Measurements from ENCODE around the gene TTLL5. TPM values are rescaled to one million over a fixed set of nuclear protein-coding genes. Genes with fewer than 3 reads are reported as not detected.

Gene TTLL5
- total and polyA plus RNA-seq, 3 experiments from 2014 or later = 12.5 to 35.1 (median 33.7) TPM

DNA sequence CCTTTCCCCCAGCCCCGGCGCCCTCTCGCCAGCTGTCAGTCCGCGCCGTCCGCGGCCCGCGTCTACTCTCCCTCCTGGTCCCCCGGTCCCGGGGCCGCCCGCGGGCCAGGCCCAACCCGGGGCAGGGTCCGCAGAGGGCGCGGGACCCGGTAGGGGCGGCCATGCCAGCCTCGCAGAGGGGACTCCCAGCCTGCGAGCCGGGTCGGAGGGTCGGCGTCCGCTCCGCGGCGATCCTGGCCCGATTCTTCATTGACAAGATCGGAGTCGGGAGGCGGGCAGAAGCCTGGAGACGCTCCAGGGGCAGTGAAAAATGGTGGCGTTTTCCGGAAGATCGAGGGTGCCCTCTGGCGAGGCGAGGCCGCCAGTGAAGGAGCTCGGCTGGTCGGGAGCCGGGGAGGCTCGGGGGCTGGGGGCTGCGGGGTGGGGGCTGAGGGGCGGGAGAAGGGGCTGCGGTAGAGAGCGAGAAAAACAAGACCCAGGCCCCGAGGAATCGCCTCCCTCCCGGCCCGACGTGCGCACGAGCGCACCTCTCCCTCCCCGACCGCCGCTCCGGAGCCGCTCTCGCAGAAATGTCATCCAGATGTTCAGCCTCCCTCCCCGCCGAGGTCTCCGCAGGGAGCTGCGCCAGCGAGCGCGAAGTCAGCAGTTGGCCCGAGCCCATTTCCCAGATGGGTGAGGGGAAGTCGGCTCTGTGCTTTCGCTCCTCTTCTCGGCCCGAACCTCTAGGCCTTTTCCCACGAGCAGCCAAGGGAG is 321.4 kb downstream of the TTLL5 start:
- peak; percentile 66 to 85 (median 75) for DNase-seq
- peak overlapping the region; percentile 65 for H3K27ac ChIP-seq (ENCODE audit: low read depth, low read length)
- Mint-ChIP-seq H3K9me3 (no peaks in the 10 kb centered on the region), H3K4me3 (peak overlapping the region; percentile 83 to 95 (median 86)), H3K27ac (peak overlapping the region; percentile 77 to 97 (median 87)), H3K27me3 (peaks cover 0 to 5% of the 10 kb centered on the region in 2 donors), H3K36me3 (peaks cover 0 to 2% (median 0%) of the 10 kb centered on the region in 3 donors), H3K4me1 (peaks cover 42 to 67% (median 55%) of the 10 kb centered on the region in 3 donors)
- CTCF ChIA-PET = interaction anchor here (0.6 to 6.6 kb wide), 26 partner anchors 10 to 409 kb away, joined by 3 to 81 read pairs (median 3); partner anchors contain the start of gene TTLL5
- H3K4me1 ChIP-seq (ENCODE audit: insufficient read depth, low read length) = peaks cover 26% of the 10 kb centered on the region
- no peaks in the 10 kb centered on the region for H3K36me3 ChIP-seq (ENCODE audit: insufficient read depth, low read length)
- no peaks in the 10 kb centered on the region for H3K27me3 ChIP-seq (ENCODE audit: insufficient read depth, low read length, poor library complexity, severe bottlenecking)
- POLR2A ChIA-PET = interaction anchor here (0.6 to 2.1 kb wide), 6 partner anchors 41 to 1898 kb away, joined by 3 to 9 read pairs (median 5); partner anchors contain the start of genes ALDH6A1, ERG28 and TTLL5
- no peaks in the 10 kb centered on the region for H3K9me3 ChIP-seq (ENCODE audit: low read length)
- peak overlapping the region; percentile 67 for H3K4me3 ChIP-seq (ENCODE audit: low read length)

DNA sequence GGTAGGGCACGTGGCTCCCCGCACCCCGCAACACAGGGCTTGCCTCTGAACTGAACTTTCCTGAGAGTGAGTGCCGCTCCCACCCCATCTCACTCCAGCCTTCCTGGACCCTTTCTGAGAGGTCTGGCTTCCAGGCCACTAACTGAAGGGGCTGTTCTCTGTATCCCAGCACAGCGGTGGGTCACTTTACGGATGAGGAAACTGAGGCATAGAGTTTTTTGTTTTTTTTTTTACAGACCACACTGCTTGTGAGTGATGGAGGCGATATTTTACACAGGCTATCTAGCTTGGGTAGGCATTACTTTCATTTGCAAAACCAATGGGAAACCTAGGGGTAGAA is 321.9 kb downstream of the TTLL5 start:
- H3K27me3 ChIP-seq (ENCODE audit: insufficient read depth, low read length, poor library complexity, severe bottlenecking) = no peaks in the 10 kb centered on the region
- H3K36me3 ChIP-seq (ENCODE audit: insufficient read depth, low read length) = no peaks in the 10 kb centered on the region
- Mint-ChIP-seq H3K9me3 (no peaks in the 10 kb centered on the region), H3K27me3 (peaks cover 0 to 5% of the 10 kb centered on the region in 2 donors), H3K27ac (peak overlapping the region in 6 of 8 donors; percentile 54 to 83 (median 74)), H3K4me1 (peaks cover 42 to 65% (median 55%) of the 10 kb centered on the region in 3 donors), H3K36me3 (peaks cover 0 to 2% (median 0%) of the 10 kb centered on the region in 3 donors), H3K4me3 (peak overlapping the region; percentile 75 to 95 (median 83))
- no peaks in the 10 kb centered on the region for H3K9me3 ChIP-seq (ENCODE audit: low read length)
- H3K4me3 ChIP-seq (ENCODE audit: low read length) = peak overlapping the region; percentile 27
- ChIA-PET CTCF (interaction anchor here (0.6 to 6.6 kb wide), 23 partner anchors 10 to 410 kb away, joined by 3 to 81 read pairs (median 4); no protein-coding TSS in a partner anchor), POLR2A (interaction anchor here (0.7 to 2.1 kb wide), 4 partner anchors 77 to 405 kb away, joined by 3 to 9 read pairs (median 6); partner anchors contain the start of genes ERG28 and TTLL5)
- DNase-seq = no peak
- H3K4me1 ChIP-seq (ENCODE audit: insufficient read depth, low read length) = peaks cover 26% of the 10 kb centered on the region
- H3K27ac ChIP-seq (ENCODE audit: low read depth, low read length) = no peak overlapping the region

DNA sequence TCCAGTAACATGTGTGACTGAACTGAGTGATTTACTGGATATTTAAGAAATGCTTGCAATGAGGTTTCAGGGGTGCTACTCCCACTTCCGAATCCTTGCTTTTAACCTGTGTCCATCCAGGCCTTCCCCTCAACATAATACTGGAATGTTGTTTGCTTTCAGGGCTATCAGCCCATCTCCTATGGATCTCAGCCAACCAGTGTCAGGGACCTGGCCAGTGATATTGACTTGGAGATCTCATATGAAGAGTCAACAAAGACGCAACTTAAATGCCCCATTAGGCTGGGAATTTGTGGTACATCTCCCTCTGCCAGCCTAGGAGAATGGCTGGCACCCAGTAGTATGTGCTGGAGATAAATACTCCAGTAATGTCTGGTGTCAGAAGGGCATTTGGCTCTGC is 323.6 kb downstream of the TTLL5 start:
- Histone ChIP-seq H3K36me3 (ENCODE audit: insufficient read depth, low read length) (no peaks in the 10 kb centered on the region), H3K9me3 (ENCODE audit: low read length) (no peaks in the 10 kb centered on the region), H3K4me1 (ENCODE audit: insufficient read depth, low read length) (peaks cover 16% of the 10 kb centered on the region), H3K4me3 (ENCODE audit: low read length) (no peak overlapping the region), H3K27me3 (ENCODE audit: insufficient read depth, low read length, poor library complexity, severe bottlenecking) (no peaks in the 10 kb centered on the region), H3K27ac (ENCODE audit: low read depth, low read length) (no peak overlapping the region)
- Mint-ChIP-seq H3K36me3 (peaks cover 0 to 8% (median 0%) of the 10 kb centered on the region in 3 donors), H3K4me3 (peak overlapping the region; percentile 11 to 95 (median 59)), H3K9me3 (no peaks in the 10 kb centered on the region), H3K27me3 (peaks cover 0 to 5% of the 10 kb centered on the region in 2 donors), H3K27ac (peak overlapping the region; percentile 25 to 96 (median 92)), H3K4me1 (peaks cover 30 to 49% (median 42%) of the 10 kb centered on the region in 3 donors)
- ChIA-PET POLR2A (no interaction called here), CTCF (interaction anchor here (1.6 to 6.1 kb wide), 3 partner anchors 78 to 407 kb away, joined by 6 to 71 read pairs (median 7); no protein-coding TSS in a partner anchor)
- no peak for DNase-seq

DNA sequence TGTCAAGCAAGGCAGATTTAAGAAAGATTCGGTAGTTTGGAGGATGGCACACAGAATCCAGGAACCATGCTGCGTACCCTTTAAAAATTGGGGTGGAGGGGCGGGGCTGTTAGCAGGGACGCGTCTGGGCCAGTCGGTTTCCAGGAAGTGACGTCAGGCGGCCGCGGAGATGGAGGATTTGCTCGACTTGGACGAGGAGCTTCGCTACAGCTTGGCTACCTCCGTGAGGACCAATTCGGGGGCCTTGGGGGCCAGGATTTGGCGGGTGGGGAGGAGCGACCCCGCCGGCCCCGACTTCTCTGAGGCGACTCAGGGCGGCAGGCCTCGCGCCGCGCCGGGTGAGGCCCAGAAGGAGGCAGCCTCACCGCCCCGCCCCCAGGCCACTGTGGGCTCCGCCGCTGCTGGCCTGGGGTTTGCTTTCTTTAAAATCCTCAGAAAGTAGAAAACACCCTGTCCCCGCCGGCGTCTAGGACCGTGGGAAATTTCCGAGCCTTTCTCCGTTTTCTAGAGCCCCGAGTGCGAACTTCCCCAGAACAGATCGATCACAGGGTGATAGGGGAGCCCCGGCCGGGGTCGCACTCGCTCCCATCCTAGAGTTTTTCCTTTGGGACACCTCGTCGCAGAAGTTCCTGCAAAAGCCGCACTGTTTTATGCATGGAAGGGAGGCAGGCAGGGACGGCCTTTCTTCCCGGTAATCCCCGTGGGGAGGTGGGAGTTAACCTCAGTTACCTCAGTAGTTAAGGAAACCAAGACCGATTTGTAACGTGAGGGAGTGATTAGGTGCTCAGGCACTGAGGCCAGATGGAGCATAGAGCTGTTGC is 324.8 kb downstream of the TTLL5 start, which contains the start of gene IFT43:
Gene IFT43, plus strand, starts transcription at position 146 of the 821 bp plus-strand sequence. Its CDS starts 24 bp downstream, at position 170.
- H3K27me3 Mint-ChIP-seq = peaks cover 0 to 5% of the 10 kb centered on the region in 2 donors
- Histone ChIP-seq H3K4me3 (ENCODE audit: low read length) (peak within 1 kb of the TSS; percentile 81), H3K9me3 (ENCODE audit: low read length) (no peaks in the 10 kb centered on the region), H3K4me1 (ENCODE audit: insufficient read depth, low read length) (peaks cover 12% of the 10 kb centered on the region), H3K36me3 (ENCODE audit: insufficient read depth, low read length) (no peaks in the 10 kb centered on the region), H3K27me3 (ENCODE audit: insufficient read depth, low read length, poor library complexity, severe bottlenecking) (no peaks in the 10 kb centered on the region), H3K27ac (ENCODE audit: low read depth, low read length) (peak within 1 kb of the TSS; percentile 81)
- DNase-seq = peak; percentile 87 to 95 (median 90)
- peak within 1 kb of the TSS; percentile 86 to 96 (median 90) for H3K4me3 Mint-ChIP-seq
- peak within 1 kb of the TSS; percentile 72 to 98 (median 93) for H3K27ac Mint-ChIP-seq
- H3K9me3 Mint-ChIP-seq = no peaks in the 10 kb centered on the region
- H3K36me3 Mint-ChIP-seq = peaks cover 0 to 16% (median 5%) of the 10 kb centered on the region in 3 donors
- H3K4me1 Mint-ChIP-seq = peaks cover 23 to 37% (median 35%) of the 10 kb centered on the region in 3 donors
- ChIA-PET CTCF (interaction anchor here (1.2 to 6.1 kb wide), 4 partner anchors 79 to 408 kb away, joined by 4 to 71 read pairs (median 6); no protein-coding TSS in a partner anchor), POLR2A (no interaction called here)

DNA sequence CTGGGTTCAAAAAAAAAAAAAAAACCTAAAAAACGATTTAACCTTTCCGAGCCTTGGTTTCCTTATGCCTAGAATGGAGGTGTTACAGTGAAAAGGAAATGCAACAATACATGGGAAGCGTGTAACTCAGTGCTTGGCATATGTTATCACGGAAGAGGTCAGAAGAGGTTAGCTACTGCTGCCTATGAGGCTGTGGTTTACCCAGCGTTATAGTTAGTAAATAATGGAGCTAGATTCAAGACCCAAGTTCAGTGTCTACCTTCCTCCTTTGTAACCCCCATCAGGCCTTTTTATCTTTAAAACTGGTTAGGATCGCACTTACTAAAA is 325.4 kb downstream of the TTLL5 start:
- H3K27ac Mint-ChIP-seq = peak overlapping the region; percentile 72 to 98 (median 90)
- DNase-seq = no peak
- peaks cover 0 to 5% of the 10 kb centered on the region in 2 donors for H3K27me3 Mint-ChIP-seq
- no peaks in the 10 kb centered on the region for H3K9me3 Mint-ChIP-seq
- peak overlapping the region; percentile 81 for H3K4me3 ChIP-seq (ENCODE audit: low read length)
- ChIA-PET POLR2A (no interaction called here), CTCF (interaction anchor here (6.1 kb wide), 1 partner anchor 276 kb away, joined by 71 read pairs; no protein-coding TSS in a partner anchor)
- H3K36me3 Mint-ChIP-seq = peaks cover 0 to 16% (median 5%) of the 10 kb centered on the region in 3 donors
- H3K9me3 ChIP-seq (ENCODE audit: low read length) = no peaks in the 10 kb centered on the region
- H3K4me1 Mint-ChIP-seq = peaks cover 18 to 32% (median 29%) of the 10 kb centered on the region in 3 donors
- peaks cover 12% of the 10 kb centered on the region for H3K4me1 ChIP-seq (ENCODE audit: insufficient read depth, low read length)
- H3K4me3 Mint-ChIP-seq = peak overlapping the region; percentile 86 to 96 (median 90)
- H3K27ac ChIP-seq (ENCODE audit: low read depth, low read length) = no peak overlapping the region
- no peaks in the 10 kb centered on the region for H3K27me3 ChIP-seq (ENCODE audit: insufficient read depth, low read length, poor library complexity, severe bottlenecking)
- no peaks in the 10 kb centered on the region for H3K36me3 ChIP-seq (ENCODE audit: insufficient read depth, low read length)

DNA sequence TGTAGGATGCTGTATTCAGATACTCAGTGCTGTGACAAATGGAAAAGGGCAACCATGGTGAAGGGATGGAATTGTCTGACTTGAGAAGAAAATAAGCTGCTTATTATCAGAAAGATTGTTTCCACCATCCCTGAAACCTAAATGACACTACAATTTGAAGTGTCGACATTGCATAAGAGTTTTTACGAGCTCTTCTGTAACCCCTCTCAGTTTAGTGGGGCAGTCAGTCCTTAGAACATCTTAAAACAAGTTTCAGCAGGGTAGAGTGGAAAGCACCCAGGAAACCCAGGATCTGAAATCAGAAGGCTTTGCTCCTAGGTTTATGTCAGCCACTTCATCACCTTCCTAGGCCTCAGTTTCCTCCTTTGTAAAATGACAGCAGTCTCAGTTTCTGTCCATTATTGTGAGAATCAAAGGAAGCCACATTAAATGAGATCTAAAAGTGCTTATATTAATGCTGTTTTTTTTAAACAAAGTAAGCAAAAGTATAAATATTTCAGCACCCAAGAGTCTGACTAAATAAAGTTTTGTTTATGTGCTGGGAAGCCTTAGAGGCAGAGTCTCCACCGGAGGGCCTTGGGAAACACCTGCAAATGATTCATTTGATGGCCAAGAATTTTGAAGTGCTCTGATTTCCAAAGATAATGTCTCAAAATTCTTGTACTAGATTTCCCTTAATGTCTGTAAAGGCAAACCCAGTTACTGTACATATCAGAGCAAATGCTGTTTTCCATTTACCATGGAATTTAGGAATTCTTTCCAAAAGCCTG is 326.3 kb downstream of the TTLL5 start:
- no peaks in the 10 kb centered on the region for H3K27me3 ChIP-seq (ENCODE audit: insufficient read depth, low read length, poor library complexity, severe bottlenecking)
- peaks cover 11 to 25% (median 23%) of the 10 kb centered on the region in 3 donors for H3K4me1 Mint-ChIP-seq
- peaks cover 12% of the 10 kb centered on the region for H3K4me1 ChIP-seq (ENCODE audit: insufficient read depth, low read length)
- H3K9me3 ChIP-seq (ENCODE audit: low read length) = no peaks in the 10 kb centered on the region
- no peaks in the 10 kb centered on the region for H3K9me3 Mint-ChIP-seq
- H3K36me3 Mint-ChIP-seq = peaks cover 0 to 18% (median 8%) of the 10 kb centered on the region in 3 donors
- peak overlapping the region in 3 of 7 donors; percentile 8 to 95 (median 75) for H3K4me3 Mint-ChIP-seq
- POLR2A ChIA-PET = no interaction called here
- CTCF ChIA-PET = interaction anchor here (1.1 kb wide), 1 partner anchor 333 kb away, joined by 3 read pairs; no protein-coding TSS in a partner anchor
- H3K36me3 ChIP-seq (ENCODE audit: insufficient read depth, low read length) = no peaks in the 10 kb centered on the region
- no peak for DNase-seq
- peaks cover 0 to 2% of the 10 kb centered on the region in 2 donors for H3K27me3 Mint-ChIP-seq
- no peak overlapping the region for H3K4me3 ChIP-seq (ENCODE audit: low read length)
- H3K27ac Mint-ChIP-seq = peak overlapping the region in 2 of 8 donors; percentile 17 to 77
- no peak overlapping the region for H3K27ac ChIP-seq (ENCODE audit: low read depth, low read length)

DNA sequence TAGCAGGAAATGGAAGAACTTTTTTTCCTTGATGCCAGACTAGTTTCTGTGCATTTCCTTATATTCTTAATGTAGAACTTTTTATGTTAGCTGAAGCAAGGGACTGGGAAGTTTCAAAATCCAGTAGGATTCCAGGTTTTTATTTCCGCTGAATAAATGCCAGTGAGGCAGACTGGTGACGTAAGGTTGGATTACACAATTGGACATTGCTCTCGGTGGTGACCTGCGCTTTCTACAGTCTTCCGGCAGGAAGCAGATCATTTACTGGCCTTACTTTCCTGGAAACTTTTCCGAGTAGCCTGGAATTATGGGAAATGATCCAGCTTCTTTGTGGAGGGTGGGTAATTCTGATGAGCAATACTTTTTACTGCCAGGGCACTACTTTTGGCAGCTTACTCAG is 328.1 kb downstream of the TTLL5 start:
- Histone ChIP-seq H3K9me3 (ENCODE audit: low read length) (no peaks in the 10 kb centered on the region), H3K36me3 (ENCODE audit: insufficient read depth, low read length) (no peaks in the 10 kb centered on the region), H3K4me1 (ENCODE audit: insufficient read depth, low read length) (peaks cover 12% of the 10 kb centered on the region), H3K27me3 (ENCODE audit: insufficient read depth, low read length, poor library complexity, severe bottlenecking) (no peaks in the 10 kb centered on the region), H3K4me3 (ENCODE audit: low read length) (no peak overlapping the region), H3K27ac (ENCODE audit: low read depth, low read length) (no peak overlapping the region)
- Mint-ChIP-seq H3K36me3 (peaks cover 0 to 25% (median 15%) of the 10 kb centered on the region in 3 donors), H3K9me3 (no peaks in the 10 kb centered on the region), H3K27ac (peak overlapping the region in 1 of 8 donors; percentile 74), H3K4me1 (peaks cover 10 to 19% (median 19%) of the 10 kb centered on the region in 3 donors), H3K27me3 (peaks cover 0 to 2% of the 10 kb centered on the region in 2 donors), H3K4me3 (peak overlapping the region in 1 of 7 donors; percentile 53)
- ChIA-PET CTCF (interaction anchor here (0.8 kb wide), 1 partner anchor 280 kb away, joined by 3 read pairs; no protein-coding TSS in a partner anchor), POLR2A (interaction anchor here (0.5 kb wide), 1 partner anchor 216 kb away, joined by 3 read pairs; no protein-coding TSS in a partner anchor)
- no peak for DNase-seq
